ENCODE measurements around the gene KRTAP5-3.
"Not testable (repeated sequence)": the region's sequence is repeated elsewhere in the genome, so short reads cannot be mapped to it uniquely, and the experiment has no call there.

- not testable (repeated sequence) for TF ChIP-seq POLR2A (IDR thresholded peaks at IDR 0.05; ENCODE audit: extremely low read depth, insufficient read length); CTCF (IDR thresholded peaks at IDR 0.05; ENCODE audit: low read depth, low read length); MYC (IDR thresholded peaks at IDR 0.05; ENCODE audit: low read depth, low read length)
Measured at GRCh38 chr11:1607901-1608300, 362 bp downstream of the KRTAP5-3 start.
